Measurements from ENCODE around the gene GBA2. TPM values are rescaled to one million over a fixed set of nuclear protein-coding genes. Genes with fewer than 3 reads are reported as not detected.

GBA2 gene
- total RNA-seq, 2 experiments from 2014 or later = 22.6 to 24.2 TPM

- no peaks in the 10 kb centered on the region for H3K27me3 Mint-ChIP-seq
- peaks cover 12% of the 10 kb centered on the region for H3K36me3 Mint-ChIP-seq
- DNase-seq = peak; percentile 64
- peaks cover 13% of the 10 kb centered on the region for H3K4me1 Mint-ChIP-seq
- H3K9me3 Mint-ChIP-seq = no peaks in the 10 kb centered on the region
- no peak overlapping the region for H3K4me3 Mint-ChIP-seq
- no peak overlapping the region for H3K27ac Mint-ChIP-seq
Observed at GRCh38 chr9:35736201-35736633, 12.8 kb downstream of the GBA2 start.

GRCh38 chr9:35734096-35734495 is 14.9 kb downstream of the GBA2 start:
- no peak for DNase-seq
- Mint-ChIP-seq H3K36me3 (peaks cover 14% of the 10 kb centered on the region), H3K9me3 (no peaks in the 10 kb centered on the region), H3K27me3 (no peaks in the 10 kb centered on the region), H3K4me3 (no peak overlapping the region), H3K27ac (no peak overlapping the region), H3K4me1 (peaks cover 16% of the 10 kb centered on the region)

GRCh38 chr9:35732800-35733541 is 16.1 kb downstream of the GBA2 start:
- Mint-ChIP-seq H3K36me3 (peaks cover 9% of the 10 kb centered on the region), H3K4me3 (no peak overlapping the region)
- peak; percentile 41 for DNase-seq

GRCh38 chr9:35732185-35732799 is 16.7 kb downstream of the GBA2 start, which contains the start of the genes CREB3 and TLN1:
TSS of gene CREB3 (plus strand) at chr9:35732666. CDS start at chr9:35732773, 107 bp downstream.
TSS of gene TLN1 (minus strand) at chr9:35732195. CDS start at chr9:35725694, 6,501 bp downstream.
- peaks cover 5% of the 10 kb centered on the region for H3K36me3 Mint-ChIP-seq
- DNase-seq = peak; percentile 97
- H3K4me3 Mint-ChIP-seq = no peak within 1 kb of the TSS
- peaks cover 16% of the 10 kb centered on the region for H3K4me1 Mint-ChIP-seq
- H3K27ac Mint-ChIP-seq = peak within 1 kb of the TSS; percentile 89
- no peaks in the 10 kb centered on the region for H3K9me3 Mint-ChIP-seq
- no peaks in the 10 kb centered on the region for H3K27me3 Mint-ChIP-seq

More at GRCh38 chr9:35732800-35733541, 16.1 kb downstream of the GBA2 start:
- Mint-ChIP-seq H3K9me3 (no peaks in the 10 kb centered on the region), H3K27ac (peak overlapping the region; percentile 89), H3K27me3 (no peaks in the 10 kb centered on the region), H3K4me1 (peaks cover 16% of the 10 kb centered on the region)

DNA sequence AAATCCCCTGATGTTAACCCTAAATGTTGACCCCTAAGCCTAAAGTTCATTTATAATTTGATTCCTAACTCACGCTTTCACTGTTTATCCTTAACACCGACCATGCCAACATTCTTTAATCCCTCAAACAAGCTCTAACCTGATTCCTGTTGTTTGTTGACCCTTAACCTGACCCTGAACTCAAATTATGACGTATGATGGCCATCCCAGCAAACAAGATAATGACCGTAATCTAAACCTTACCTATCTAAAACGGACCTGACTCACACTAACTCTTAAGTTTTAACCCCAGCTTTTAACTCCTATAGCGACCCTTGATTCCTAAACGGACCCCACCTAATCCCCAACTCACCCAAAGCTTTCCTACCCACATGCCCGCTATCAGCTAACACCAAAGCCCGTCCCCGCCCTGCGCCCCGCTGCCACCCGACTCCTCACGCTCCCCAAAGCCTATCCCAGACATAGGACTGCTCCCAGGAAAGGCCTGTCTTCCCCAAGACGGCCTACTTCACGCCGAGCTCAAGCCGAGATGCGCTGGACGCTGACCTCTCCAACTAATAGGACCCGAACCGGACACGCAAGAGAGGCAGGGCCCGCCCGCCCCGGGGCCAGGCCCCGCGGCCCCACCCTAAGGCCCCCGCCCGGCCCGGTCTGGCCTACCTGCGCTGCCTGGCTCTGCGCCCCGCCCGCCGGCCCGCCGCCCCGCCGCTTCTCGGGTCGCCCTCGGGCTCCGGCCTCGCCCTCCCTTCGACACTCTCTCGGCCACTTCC is 17.4 kb downstream of the GBA2 start:
- peaks cover 6% of the 10 kb centered on the region for H3K36me3 Mint-ChIP-seq
- no peak overlapping the region for H3K4me3 Mint-ChIP-seq
- DNase-seq = no peak
- peaks cover 22% of the 10 kb centered on the region for H3K4me1 Mint-ChIP-seq
- no peaks in the 10 kb centered on the region for H3K27me3 Mint-ChIP-seq
- no peaks in the 10 kb centered on the region for H3K9me3 Mint-ChIP-seq
- H3K27ac Mint-ChIP-seq = peak overlapping the region; percentile 89

DNA sequence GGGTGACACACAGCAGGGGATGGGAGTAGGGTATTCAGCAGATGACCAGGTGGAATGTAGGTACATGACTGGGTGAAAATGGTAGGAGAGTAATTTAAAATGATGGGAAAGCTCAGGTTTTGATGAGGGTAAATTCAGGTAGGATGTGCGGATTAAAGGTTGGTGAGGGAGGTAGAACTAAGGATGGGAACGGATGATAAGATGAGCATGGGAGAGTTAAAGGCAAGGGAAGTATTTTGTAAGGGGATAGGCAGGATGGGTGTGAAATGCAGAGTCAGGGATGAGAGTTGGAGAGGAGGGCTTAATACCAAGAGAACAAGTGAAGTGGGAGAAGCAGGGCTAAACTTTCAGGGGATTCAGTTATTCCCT is 18.6 kb downstream of the GBA2 start:
- no peaks in the 10 kb centered on the region for H3K27me3 Mint-ChIP-seq
- H3K36me3 Mint-ChIP-seq = peaks cover 8% of the 10 kb centered on the region
- no peaks in the 10 kb centered on the region for H3K9me3 Mint-ChIP-seq
- no peak overlapping the region for H3K4me3 Mint-ChIP-seq
- no peak for DNase-seq
- H3K27ac Mint-ChIP-seq = peak overlapping the region; percentile 7
- peaks cover 24% of the 10 kb centered on the region for H3K4me1 Mint-ChIP-seq

GRCh38 chr9:35729700-35730485 is 19.1 kb downstream of the GBA2 start:
- Mint-ChIP-seq H3K27ac (peak overlapping the region; percentile 7), H3K4me1 (peaks cover 24% of the 10 kb centered on the region), H3K36me3 (peaks cover 9% of the 10 kb centered on the region), H3K27me3 (no peaks in the 10 kb centered on the region), H3K9me3 (no peaks in the 10 kb centered on the region), H3K4me3 (no peak overlapping the region)
- DNase-seq = peak; percentile 26

DNA sequence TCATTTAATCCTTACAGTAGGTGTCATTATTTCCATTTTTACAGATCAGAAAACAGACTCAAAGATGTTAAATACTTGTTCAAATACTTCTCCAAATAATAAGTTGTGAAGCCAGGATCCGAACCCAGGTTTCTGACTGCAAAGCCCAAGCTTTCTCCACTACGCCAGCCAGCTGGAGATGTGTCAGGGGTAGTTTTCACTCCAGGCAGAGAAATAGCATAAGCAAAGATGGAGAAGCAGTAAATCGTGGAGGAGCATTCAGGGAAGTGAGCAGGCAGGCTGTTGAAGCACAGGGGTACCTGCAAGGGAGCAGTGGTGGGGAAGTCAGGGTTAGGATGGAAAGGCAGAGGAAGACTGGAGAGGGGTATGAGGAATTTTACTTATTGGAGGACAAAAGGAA is 19.9 kb downstream of the GBA2 start:
- Mint-ChIP-seq H3K27ac (no peak overlapping the region), H3K4me1 (peaks cover 21% of the 10 kb centered on the region), H3K27me3 (no peaks in the 10 kb centered on the region), H3K4me3 (no peak overlapping the region), H3K36me3 (peaks cover 17% of the 10 kb centered on the region), H3K9me3 (no peaks in the 10 kb centered on the region)
- no peak for DNase-seq

- H3K27me3 Mint-ChIP-seq = no peaks in the 10 kb centered on the region
- H3K4me1 Mint-ChIP-seq = peaks cover 17% of the 10 kb centered on the region
- peak; percentile 60 for DNase-seq
- no peaks in the 10 kb centered on the region for H3K9me3 Mint-ChIP-seq
- H3K4me3 Mint-ChIP-seq = no peak overlapping the region
- peaks cover 19% of the 10 kb centered on the region for H3K36me3 Mint-ChIP-seq
- H3K27ac Mint-ChIP-seq = no peak overlapping the region
Observed at GRCh38 chr9:35728041-35728971, 20.7 kb downstream of the GBA2 start.

DNA sequence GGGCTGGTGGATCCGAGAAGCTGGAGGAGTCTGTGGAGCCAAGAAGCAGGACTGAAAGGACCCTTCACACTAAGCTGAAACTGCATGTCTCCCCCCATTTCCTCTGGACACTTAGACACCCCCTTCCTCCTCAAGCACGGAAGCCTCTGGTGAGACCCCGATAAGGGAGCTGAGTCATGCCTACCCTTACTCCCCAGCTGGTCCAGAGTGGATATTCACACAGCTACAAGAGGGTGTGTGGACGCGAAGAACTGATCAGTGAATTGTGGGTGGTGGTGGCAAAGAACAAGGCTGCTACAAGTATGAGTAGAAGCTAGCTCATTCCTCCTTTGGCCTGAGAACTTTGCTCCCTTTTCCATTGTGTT is 21.4 kb downstream of the GBA2 start:
- DNase-seq = no peak
- peaks cover 12% of the 10 kb centered on the region for H3K4me1 Mint-ChIP-seq
- no peak overlapping the region for H3K27ac Mint-ChIP-seq
- no peaks in the 10 kb centered on the region for H3K27me3 Mint-ChIP-seq
- no peaks in the 10 kb centered on the region for H3K9me3 Mint-ChIP-seq
- H3K4me3 Mint-ChIP-seq = no peak overlapping the region
- H3K36me3 Mint-ChIP-seq = peaks cover 21% of the 10 kb centered on the region

DNA sequence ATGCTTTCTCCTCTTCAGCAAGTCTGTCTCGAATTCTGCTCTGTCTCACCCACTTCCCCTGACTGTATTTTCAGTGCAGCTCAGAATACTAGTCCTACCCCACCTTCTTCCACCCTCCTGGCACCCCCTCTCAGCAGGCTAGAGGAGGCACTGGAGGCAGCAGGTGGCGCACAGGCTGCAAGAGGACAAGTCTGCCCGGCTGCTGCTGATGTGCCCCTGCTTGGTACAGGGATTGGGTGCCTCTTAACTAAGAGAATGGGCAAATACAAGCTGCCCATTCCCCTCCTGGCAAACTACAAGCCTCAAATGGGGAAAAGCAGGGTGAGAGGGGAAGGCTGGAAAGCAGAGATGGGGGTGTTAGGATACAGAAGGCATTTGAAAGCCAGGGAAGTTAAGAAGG is 22.1 kb downstream of the GBA2 start:
- Mint-ChIP-seq H3K27ac (peak overlapping the region; percentile 57), H3K4me1 (peaks cover 12% of the 10 kb centered on the region), H3K4me3 (peak overlapping the region; percentile 42), H3K27me3 (no peaks in the 10 kb centered on the region), H3K9me3 (no peaks in the 10 kb centered on the region), H3K36me3 (peaks cover 21% of the 10 kb centered on the region)
- no peak for DNase-seq

- no peak for DNase-seq
- Mint-ChIP-seq H3K4me1 (peaks cover 8% of the 10 kb centered on the region), H3K27me3 (no peaks in the 10 kb centered on the region), H3K36me3 (peaks cover 24% of the 10 kb centered on the region), H3K4me3 (no peak overlapping the region), H3K27ac (no peak overlapping the region), H3K9me3 (no peaks in the 10 kb centered on the region)
Observed at GRCh38 chr9:35725362-35725761, 23.7 kb downstream of the GBA2 start.

GRCh38 chr9:35723908-35724307 is 25.1 kb downstream of the GBA2 start:
- no peak for DNase-seq
- H3K4me3 Mint-ChIP-seq = no peak overlapping the region
- peaks cover 27% of the 10 kb centered on the region for H3K36me3 Mint-ChIP-seq
- H3K27me3 Mint-ChIP-seq = no peaks in the 10 kb centered on the region
- H3K27ac Mint-ChIP-seq = no peak overlapping the region
- H3K4me1 Mint-ChIP-seq = peaks cover 8% of the 10 kb centered on the region
- H3K9me3 Mint-ChIP-seq = no peaks in the 10 kb centered on the region

DNA sequence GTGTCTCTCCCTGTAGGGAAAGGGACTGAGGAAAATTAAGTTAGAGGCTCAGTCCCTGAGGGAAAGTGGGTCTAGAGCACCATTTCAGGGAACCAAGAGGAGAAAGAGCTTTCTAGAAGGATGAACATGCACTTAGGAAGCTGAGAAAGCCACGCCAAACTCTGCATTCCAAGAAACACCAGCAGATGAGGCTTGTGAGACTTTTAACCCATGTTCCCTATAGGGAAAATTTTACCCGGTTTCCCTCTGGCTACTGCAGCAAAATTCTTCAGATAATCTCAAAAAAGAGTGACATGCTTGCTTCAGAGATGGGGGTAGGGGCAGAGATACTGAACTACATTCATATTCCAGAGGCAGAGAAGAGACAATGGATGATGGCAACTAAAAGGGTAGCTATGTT is 25.6 kb downstream of the GBA2 start:
- Mint-ChIP-seq H3K9me3 (no peaks in the 10 kb centered on the region), H3K4me3 (no peak overlapping the region), H3K27me3 (no peaks in the 10 kb centered on the region), H3K36me3 (peaks cover 28% of the 10 kb centered on the region), H3K4me1 (peaks cover 8% of the 10 kb centered on the region), H3K27ac (no peak overlapping the region)
- DNase-seq = no peak

Data from activated naive CD8-positive, alpha-beta T cell treated with anti-CD3 and anti-CD28 coated beads for 36 hours (primary cell).